ENCODE data around the gene COL5A3.
"Not testable (repeated sequence)": the region's sequence is repeated elsewhere in the genome, so short reads cannot be mapped to it uniquely, and the experiment has no call there.

The COL5A3 gene

GRCh38 chr19:9971166-9971897, 39.0 kb downstream of the COL5A3 start:
- no peak for DNase-seq (ENCODE audit: low read depth, low spot score)

- no peak for DNase-seq (ENCODE audit: low read depth, low spot score)
Observed at GRCh38 chr19:9970481-9970880, 39.8 kb downstream of the COL5A3 start.

GRCh38 chr19:9969688-9969975, 40.7 kb downstream of the COL5A3 start:
- DNase-seq (ENCODE audit: low read depth, low spot score): no peak

DNA sequence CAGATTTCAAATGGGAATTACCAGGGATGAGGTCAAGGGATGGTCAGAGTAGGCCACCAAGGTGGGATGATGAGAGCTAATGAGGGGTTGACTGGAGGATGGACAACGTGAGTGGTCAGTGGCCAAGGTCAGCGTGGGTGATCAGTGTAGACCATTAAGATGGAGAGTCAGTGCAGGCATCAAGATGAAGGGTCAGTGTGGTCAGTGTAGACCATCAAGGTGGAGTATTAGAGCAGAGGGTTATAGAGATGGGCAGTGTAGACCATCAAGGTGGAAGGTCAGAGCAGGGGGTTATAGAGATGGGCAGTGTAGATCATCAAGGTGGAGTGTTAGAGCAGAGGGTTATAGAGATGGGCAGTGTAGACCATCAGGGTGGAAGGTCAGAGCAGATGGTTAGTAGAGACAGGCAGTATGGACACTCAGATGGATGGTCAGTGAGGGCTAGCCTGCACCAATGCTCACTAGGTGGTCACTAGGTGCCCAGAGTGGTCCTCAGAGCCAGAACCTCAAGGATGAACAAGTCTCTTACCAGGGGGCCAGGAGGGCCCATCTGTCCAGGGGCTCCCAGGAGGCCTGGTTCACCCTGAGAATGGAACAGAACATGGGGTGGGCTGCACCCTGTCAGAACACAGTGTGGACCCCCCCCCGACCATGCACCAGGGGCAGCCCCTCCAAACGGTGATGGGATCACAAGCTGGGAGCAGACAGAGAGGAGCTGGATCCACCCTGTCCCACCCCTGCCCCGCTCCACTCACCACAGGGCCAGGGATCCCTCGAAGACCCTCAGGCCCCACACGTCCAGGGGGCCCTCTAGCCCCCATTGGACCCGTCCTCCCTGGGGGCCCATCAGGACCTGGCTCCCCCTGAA, 41.2 kb downstream of the COL5A3 start:
- no peak for DNase-seq (ENCODE audit: low read depth, low spot score)

GRCh38 chr19:9967326-9967725, 43.0 kb downstream of the COL5A3 start:
- no peak for DNase-seq (ENCODE audit: low read depth, low spot score)

DNA sequence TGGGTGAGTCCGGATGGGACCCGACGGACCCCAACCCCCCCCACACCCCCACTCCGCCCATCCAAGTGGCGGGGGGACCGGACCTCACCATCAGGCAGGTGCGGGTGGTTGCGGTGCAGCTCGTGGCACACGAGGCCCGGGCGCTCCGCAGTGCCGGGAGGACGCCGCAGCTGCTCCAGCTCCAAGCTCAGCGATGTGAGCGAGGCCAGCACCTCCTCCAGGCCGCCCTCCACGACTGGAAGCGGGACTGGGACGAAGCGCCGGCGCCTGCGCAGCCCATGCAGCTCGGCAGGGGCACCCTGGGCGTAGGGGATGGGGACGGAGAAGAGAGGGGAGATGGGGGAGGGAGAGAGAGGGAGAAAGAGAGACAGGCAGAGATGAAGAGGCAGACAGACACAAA, 43.9 kb downstream of the COL5A3 start:
- no peak for DNase-seq (ENCODE audit: low read depth, low spot score)

- no peak for DNase-seq (ENCODE audit: low read depth, low spot score)
Observed at GRCh38 chr19:9966024-9966423, 44.3 kb downstream of the COL5A3 start.

DNA sequence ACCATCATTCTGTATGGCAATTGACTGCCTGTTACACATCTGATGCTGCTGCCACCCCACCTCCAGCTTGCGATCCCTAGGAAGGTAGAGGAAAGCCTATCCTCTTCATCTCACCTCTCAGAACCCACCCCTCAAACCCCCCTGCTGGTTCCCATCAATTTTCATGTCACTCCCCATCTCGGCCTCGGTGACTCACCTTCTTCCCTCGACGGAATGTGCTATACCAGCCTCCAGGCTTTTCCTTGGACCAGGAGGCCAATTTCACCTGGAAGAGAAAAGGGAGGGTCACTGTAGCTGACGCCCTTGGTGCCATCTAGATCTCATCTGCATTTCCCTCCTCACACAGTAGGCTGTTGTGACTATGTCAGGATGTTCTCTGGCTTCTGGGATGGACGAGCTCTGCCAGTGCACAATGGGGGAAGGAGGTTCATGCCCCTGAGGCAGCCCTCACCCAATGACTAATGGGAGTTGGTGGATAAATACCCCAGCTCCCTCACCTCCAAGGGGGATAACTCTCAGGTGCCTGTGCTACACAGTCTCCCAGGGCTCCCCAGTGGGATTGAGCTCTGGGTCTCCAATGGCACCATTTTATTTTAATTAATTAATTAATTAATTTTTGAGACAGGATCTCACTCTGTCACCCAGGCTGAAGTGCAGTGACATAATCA, 47.5 kb downstream of the COL5A3 start:
- DNase-seq (ENCODE audit: low read depth, low spot score): no peak

- DNase-seq (ENCODE audit: low read depth, low spot score): no peak
Observed at GRCh38 chr19:9961103-9961502, 49.2 kb downstream of the COL5A3 start.

- DNase-seq (ENCODE audit: low read depth, low spot score): no peak
Observed at GRCh38 chr19:9958379-9958821, 51.9 kb downstream of the COL5A3 start.

DNA sequence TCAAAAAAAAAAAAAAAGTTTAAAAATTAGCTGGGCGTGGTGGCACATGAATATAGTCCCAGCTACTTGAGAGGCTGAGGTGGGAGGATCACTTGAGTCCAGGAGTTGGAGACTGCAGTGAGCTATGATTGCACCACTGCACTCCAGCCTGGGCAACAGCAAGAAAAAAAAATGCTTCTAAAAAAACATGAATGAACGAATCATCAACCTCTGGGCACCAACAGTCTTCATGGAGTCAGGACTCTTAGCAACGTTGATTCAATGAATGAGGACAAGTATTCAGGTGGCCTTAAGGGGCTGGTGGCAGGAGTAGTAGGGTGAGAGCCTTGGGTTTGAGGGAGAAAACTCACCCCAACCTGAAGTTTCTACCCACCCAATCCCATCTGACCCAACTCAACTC, 53.3 kb downstream of the COL5A3 start:
- no peak for DNase-seq (ENCODE audit: low read depth, low spot score)

DNA sequence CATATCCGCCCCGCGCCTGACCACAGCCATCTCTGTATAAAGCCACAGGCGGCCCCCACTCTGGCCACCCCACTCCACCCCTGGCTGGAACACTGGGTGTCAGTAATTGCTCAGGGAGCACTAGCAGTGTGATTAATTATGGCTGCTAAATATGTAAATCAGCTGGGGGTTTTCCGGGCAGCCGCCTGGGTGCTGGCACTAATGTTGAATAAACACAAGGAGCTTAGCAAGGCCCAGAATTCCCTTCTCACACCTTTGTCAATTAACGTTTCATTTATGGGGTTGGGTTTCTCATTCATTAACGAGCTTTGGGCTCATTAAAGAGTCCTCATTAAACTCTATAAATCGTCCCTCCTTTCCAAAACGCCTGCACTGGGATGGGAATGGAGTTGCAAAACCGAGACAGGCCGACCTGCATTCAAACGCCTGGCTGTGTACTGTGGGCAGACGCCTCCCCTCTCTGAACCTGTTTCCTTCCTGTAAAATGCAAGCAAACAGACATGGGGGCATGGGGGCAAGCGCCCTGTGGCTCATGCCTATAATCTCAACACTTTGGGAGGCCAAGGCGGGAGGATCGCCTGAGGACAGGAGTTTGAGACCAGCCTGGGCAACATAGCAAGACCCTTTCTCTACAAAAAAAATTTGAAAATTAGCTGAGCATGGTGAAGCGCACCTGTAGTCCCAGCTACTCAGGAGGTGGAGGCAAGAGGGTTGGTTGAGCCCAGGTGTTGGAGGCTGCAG, 56.3 kb downstream of the COL5A3 start:
- DNase-seq (ENCODE audit: low read depth, low spot score): no peak

DNA sequence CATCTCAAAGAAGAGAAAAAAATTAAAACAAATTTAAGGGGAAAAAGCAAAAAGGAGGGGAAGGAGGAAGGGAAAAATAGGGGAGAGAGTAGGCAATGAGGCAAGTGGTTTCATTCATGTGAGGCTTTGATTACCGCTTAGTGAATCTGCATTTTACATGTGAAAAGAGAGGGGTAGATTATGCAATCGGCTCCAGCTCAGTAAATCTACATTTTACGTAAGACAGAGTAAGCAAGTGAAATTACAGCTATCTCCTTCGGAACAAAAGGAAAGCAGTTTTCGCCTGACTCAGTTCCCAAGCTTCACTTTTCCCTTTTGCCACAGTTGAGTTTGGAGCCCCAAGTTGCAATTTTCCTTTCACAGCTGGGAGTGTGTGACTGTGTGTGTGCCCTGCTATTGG, 58.0 kb downstream of the COL5A3 start:
- no peak for DNase-seq (ENCODE audit: low read depth, low spot score)

GRCh38 chr19:9947441-9947840, 62.9 kb downstream of the COL5A3 start:
- DNase-seq (ENCODE audit: low read depth, low spot score): no peak

GRCh38 chr19:9946528-9947125, 63.7 kb downstream of the COL5A3 start:
- DNase-seq (ENCODE audit: low read depth, low spot score): not testable (repeated sequence)

DNA sequence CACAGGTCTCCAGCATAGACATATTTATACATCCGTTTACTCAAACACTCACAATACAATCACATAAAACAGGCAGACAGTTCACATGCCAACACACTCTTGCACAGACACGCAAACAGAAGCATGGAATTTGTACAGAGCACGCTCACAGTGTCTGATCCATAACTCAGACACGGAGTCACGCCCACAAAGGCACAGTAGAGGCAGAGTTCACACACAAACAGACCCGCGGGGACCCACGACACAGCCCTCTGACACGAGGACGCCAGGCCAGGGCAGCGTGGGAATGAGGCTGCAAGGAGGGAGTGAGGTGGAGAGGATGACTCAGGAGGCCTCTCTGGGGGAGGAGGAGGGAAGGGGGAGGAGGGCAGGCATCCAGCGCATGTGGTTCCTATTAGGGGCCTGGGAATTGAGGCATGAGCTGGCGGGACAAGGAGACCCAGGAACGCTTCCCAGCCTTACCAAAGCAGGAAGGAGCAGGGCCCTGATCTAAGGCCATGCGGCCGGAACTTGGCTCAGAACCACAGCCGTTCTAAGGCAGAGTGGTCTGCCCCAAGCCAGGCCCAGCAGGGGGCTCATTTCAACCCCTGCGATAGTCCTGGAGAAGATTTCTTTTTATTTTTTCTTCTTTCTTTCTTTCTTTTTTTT, 64.9 kb downstream of the COL5A3 start:
- no peak for DNase-seq (ENCODE audit: low read depth, low spot score)

- DNase-seq (ENCODE audit: low read depth, low spot score): no peak
Observed at GRCh38 chr19:9943744-9944143, 66.6 kb downstream of the COL5A3 start.

DNA sequence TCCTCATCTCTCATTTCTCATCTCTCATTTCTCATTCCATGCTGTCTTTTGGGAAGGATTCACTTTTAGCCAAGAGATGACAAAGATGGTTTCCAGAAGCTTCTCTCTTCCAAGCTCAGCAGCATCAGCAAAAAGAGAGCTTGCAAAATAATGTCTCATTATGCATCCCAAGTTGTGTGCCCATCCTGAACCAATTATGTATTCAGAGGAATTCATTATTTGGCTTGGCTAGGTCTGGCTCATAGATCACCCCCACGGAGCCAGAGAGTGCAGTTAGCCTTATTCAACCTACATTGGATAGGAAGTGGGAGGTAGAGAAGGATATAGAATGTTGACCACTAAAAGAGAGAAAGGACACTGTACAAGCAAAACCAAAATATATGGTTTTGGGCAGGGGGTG, 68.6 kb downstream of the COL5A3 start:
- no peak for DNase-seq (ENCODE audit: low read depth, low spot score)

GRCh38 chr19:9941231-9941630, 69.1 kb downstream of the COL5A3 start:
- no peak for DNase-seq (ENCODE audit: low read depth, low spot score)

- DNase-seq (ENCODE audit: low read depth, low spot score): no peak
Observed at GRCh38 chr19:9940778-9941177, 69.5 kb downstream of the COL5A3 start.

DNA sequence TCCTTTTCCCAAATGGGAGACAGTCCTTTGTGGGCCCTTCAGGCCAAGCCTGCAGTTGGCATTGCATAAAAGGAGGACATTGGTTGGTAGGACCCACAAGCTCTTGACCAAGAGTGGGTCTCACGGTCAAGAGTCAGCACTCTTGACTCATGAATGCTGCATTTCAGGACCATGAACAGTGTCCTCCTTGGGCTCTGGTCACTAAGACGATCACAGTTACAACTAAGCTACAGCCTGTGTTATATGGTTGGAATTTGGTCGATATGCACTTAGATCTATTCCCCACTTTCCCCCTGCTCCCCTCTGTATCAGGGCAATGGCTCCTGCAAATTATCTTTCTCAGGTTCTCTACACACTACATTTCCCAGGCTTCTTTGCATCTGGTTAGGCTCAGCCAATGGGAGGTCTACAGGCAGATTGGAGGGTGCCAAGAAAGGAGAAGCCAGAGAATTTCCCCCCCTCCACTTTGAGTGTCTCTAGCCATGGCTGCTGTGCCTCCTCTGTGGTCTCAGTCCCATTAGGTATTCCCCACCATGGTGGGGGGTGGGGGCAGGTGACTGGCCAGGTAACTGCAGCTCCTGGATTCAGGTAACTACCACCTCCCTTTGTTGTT, 70.9 kb downstream of the COL5A3 start:
- no peak for DNase-seq (ENCODE audit: low read depth, low spot score)
